ENCODE measurements around the gene GMPR2. TPM values are rescaled to one million over a fixed set of nuclear protein-coding genes. Genes with fewer than 3 reads are reported as not detected.

GMPR2 gene
- total RNA-seq, 1 donor from 2014 or later: 35.6 TPM

- peaks cover 13% of the 10 kb centered on the region for H3K4me1 ChIP-seq
- no peak overlapping the region for H3K27ac ChIP-seq
- no peaks in the 10 kb centered on the region for H3K27me3 ChIP-seq
- H3K36me3 ChIP-seq: no peaks in the 10 kb centered on the region
- TF ChIP-seq POLR2A (IDR thresholded peaks at IDR 0.05) (no peak), CTCF (IDR thresholded peaks at IDR 0.05) (no peak), POLR2AphosphoS5 (IDR thresholded peaks at IDR 0.05; ENCODE audit: insufficient read depth in 1 of 2, low read depth in 1 of 2) (no peak)
- H3K4me3 ChIP-seq: no peak overlapping the region
- intact Hi-C loops (cut with DNase I): no loop called here
- no peak for DNase-seq (ENCODE audit: extremely low spot score in 2 of 2)
- no peaks in the 10 kb centered on the region for H3K9me3 ChIP-seq
These were observed 44.3 kb downstream of the GMPR2 start for GRCh38 chr14:24277071-24277470.

- H3K4me1 ChIP-seq: peaks cover 6% of the 10 kb centered on the region
- no peaks in the 10 kb centered on the region for H3K27me3 ChIP-seq
- DNase-seq (ENCODE audit: extremely low spot score in 2 of 2): no peak
- intact Hi-C loops (cut with DNase I): no loop called here
- H3K27ac ChIP-seq: no peak overlapping the region
- H3K9me3 ChIP-seq: no peaks in the 10 kb centered on the region
- H3K36me3 ChIP-seq: no peaks in the 10 kb centered on the region
- TF ChIP-seq POLR2A (IDR thresholded peaks at IDR 0.05) (no peak), POLR2AphosphoS5 (IDR thresholded peaks at IDR 0.05; ENCODE audit: insufficient read depth in 1 of 2, low read depth in 1 of 2) (no peak), CTCF (IDR thresholded peaks at IDR 0.05) (no peak)
- no peak overlapping the region for H3K4me3 ChIP-seq
These were observed 45.0 kb downstream of the GMPR2 start for GRCh38 chr14:24277606-24278321.

- intact Hi-C loops (cut with DNase I): no loop called here
- Histone ChIP-seq H3K4me3 (no peak overlapping the region), H3K27ac (peak overlapping the region; percentile 40), H3K4me1 (peaks cover 6% of the 10 kb centered on the region), H3K36me3 (no peaks in the 10 kb centered on the region), H3K27me3 (no peaks in the 10 kb centered on the region), H3K9me3 (no peaks in the 10 kb centered on the region)
- DNase-seq (ENCODE audit: extremely low spot score in 2 of 2): no peak
- TF ChIP-seq POLR2AphosphoS5 (IDR thresholded peaks at IDR 0.05; ENCODE audit: insufficient read depth in 1 of 2, low read depth in 1 of 2) (no peak), CTCF (IDR thresholded peaks at IDR 0.05) (no peak), POLR2A (IDR thresholded peaks at IDR 0.05) (no peak)
These were observed 45.7 kb downstream of the GMPR2 start for GRCh38 chr14:24278424-24278823.

- no peak for DNase-seq (ENCODE audit: extremely low spot score in 2 of 2)
- Histone ChIP-seq H3K27ac (peak overlapping the region; percentile 8), H3K36me3 (no peaks in the 10 kb centered on the region), H3K4me3 (no peak overlapping the region), H3K4me1 (peaks cover 6% of the 10 kb centered on the region), H3K27me3 (no peaks in the 10 kb centered on the region), H3K9me3 (no peaks in the 10 kb centered on the region)
- intact Hi-C loops (cut with DNase I): no loop called here
- TF ChIP-seq POLR2AphosphoS5 (IDR thresholded peaks at IDR 0.05; ENCODE audit: insufficient read depth in 1 of 2, low read depth in 1 of 2) (peak in 1 of 2 donors; percentile 17), POLR2A (IDR thresholded peaks at IDR 0.05) (no peak), CTCF (IDR thresholded peaks at IDR 0.05) (no peak)
These were observed 46.8 kb downstream of the GMPR2 start for GRCh38 chr14:24279301-24280186.
